HepG2 (cell line): Measurements from ENCODE around the gene FAM110A. TPM values are rescaled to one million over a fixed set of nuclear protein-coding genes. Genes with fewer than 3 reads are reported as not detected.
A peak's percentile ranks its signal among the peaks of the same experiment; 100 is the strongest.

Experiments used
- GATAD1 ChIP-seq: IDR thresholded peaks from 2 replicates; pipeline ENCODE4 v1.6.1; 2016; ENCODE audit warnings: missing genetic modification reagents, missing compliant biosample characterization
- GZF1 ChIP-seq: sonication (generic); formaldehyde crosslinking; IDR thresholded peaks from 2 replicates; pipeline ENCODE4 v1.5.1; 2020; ENCODE audit warnings: mild to moderate bottlenecking, missing genetic modification reagents
- KDM1A ChIP-seq: IDR thresholded peaks from 2 replicates; pipeline ENCODE4 v1.6.1; 2016; ENCODE audit warnings: missing compliant biosample characterization
- MLLT10 ChIP-seq: sonication (generic); formaldehyde crosslinking; IDR thresholded peaks from 2 replicates; pipeline ENCODE4 v1.4.0; 2020; ENCODE audit warnings: missing genetic modification reagents
- NONO ChIP-seq, 2 experiments: fragments of 450-650 bp in 1 of 2; sonication (generic) in 1 of 2; formaldehyde crosslinking in 1 of 2; IDR thresholded peaks in 1 of 2; conservative IDR thresholded peaks in 1 of 2; 2 replicates each; pipeline versions ENCODE4 v1.6.1 to v1.8.0; 2017 to 2022; ENCODE audit warnings: mild to moderate bottlenecking in 1 of 2, missing genetic modification reagents in 1 of 2, moderate library complexity in 1 of 2
- RBM22 ChIP-seq: fragments of 200-400 bp; formaldehyde crosslinking; optimal IDR thresholded peaks from 2 replicates; pipeline ENCODE3; 2017; ENCODE audit warnings: mild to moderate bottlenecking, low read length, moderate library complexity
- SAFB2 ChIP-seq: sonication (generic); formaldehyde crosslinking; IDR thresholded peaks from 2 replicates; pipeline ENCODE4 v1.5.1; 2020; ENCODE audit warnings: missing genetic modification reagents, low read depth, mild to moderate bottlenecking, borderline replicate concordance
- SETDB1 ChIP-seq: sonication (generic); formaldehyde crosslinking; IDR thresholded peaks from 2 replicates; pipeline ENCODE4 v1.5.1; 2020; ENCODE audit warnings: missing genetic modification reagents, mild to moderate bottlenecking, borderline replicate concordance
- THYN1 ChIP-seq: sonication (generic); formaldehyde crosslinking; IDR thresholded peaks from 2 replicates; pipeline ENCODE4 v1.8.1; 2023; ENCODE audit warnings: low read depth, mild to moderate bottlenecking, moderate library complexity, missing genetic modification reagents, borderline replicate concordance
- XBP1 ChIP-seq: sonication (generic); formaldehyde crosslinking; IDR thresholded peaks from 2 replicates; pipeline ENCODE4 v1.5.0; 2020; ENCODE audit warnings: missing genetic modification reagents
- ZNF558 ChIP-seq: sonication (generic); formaldehyde crosslinking; IDR thresholded peaks from 2 replicates; pipeline ENCODE4 v1.9.0; 2022; ENCODE audit warnings: mild to moderate bottlenecking, missing genetic modification reagents, borderline replicate concordance
- ZNF775 ChIP-seq: sonication (generic); formaldehyde crosslinking; IDR thresholded peaks from 2 replicates; pipeline ENCODE4 v1.4.0; 2020; ENCODE audit warnings: missing genetic modification reagents, mild to moderate bottlenecking, moderate library complexity, borderline replicate concordance
- ZSCAN31 ChIP-seq: sonication (generic); formaldehyde crosslinking; IDR thresholded peaks from 2 replicates; pipeline ENCODE4 v1.5.0; 2020; ENCODE audit warnings: low read depth, mild to moderate bottlenecking, missing genetic modification reagents
- polyA plus RNA-seq, 8 experiments: library from polyadenylated mRNA; depleted of rRNA in 3 of 8; stranded (reverse) in 7 of 8; unstranded in 1 of 8; fragments of >200 nt; fragmentation: Illumina TruSeq in 4 of 8; extraction: Trizol in 4 of 8; gene quantifications; 2 replicates each; pipeline versions ENCODE4 v1.2.1 to v1.2.3, GENCODE V29; 2011 to 2016; ENCODE audit warnings: low read depth in 4 of 8, missing spikeins in 1 of 8, mixed read lengths in 1 of 8; ENCODE audit not compliant: insufficient read depth in 1 of 8
- total RNA-seq, 5 experiments: library from RNA; depleted of rRNA; stranded (reverse); fragments of >200 nt; fragmentation: Illumina TruSeq; extraction: Trizol; gene quantifications; 2 replicates each; pipeline ENCODE4 v1.2.3, GENCODE V29; 2016; ENCODE audit warnings: low read depth in 1 of 5
- TF ChIP-seq, protein P1 (sequence below): sonication (generic); formaldehyde crosslinking; IDR thresholded peaks from 2 replicates; pipeline ENCODE4 v1.8.0; 2022; ENCODE audit warnings: mild to moderate bottlenecking, missing genetic modification reagents; ENCODE audit not compliant: insufficient replicate concordance
- TF ChIP-seq, protein P2 (sequence below): sonication (generic); formaldehyde crosslinking; IDR thresholded peaks from 2 replicates; pipeline ENCODE4 v1.4.0; 2020; ENCODE audit warnings: missing genetic modification reagents, mild to moderate bottlenecking, borderline replicate concordance
- TF ChIP-seq, protein P3 (sequence below): IDR thresholded peaks from 2 replicates; pipeline ENCODE4 v1.6.1; 2016; ENCODE audit warnings: control low read depth
- TF ChIP-seq, protein P4 (sequence below): sonication (generic); formaldehyde crosslinking; IDR thresholded peaks from 2 replicates; pipeline ENCODE4 v1.4.0; 2020; ENCODE audit warnings: missing genetic modification reagents
- TF ChIP-seq, protein P5 (sequence below): sonication (generic); formaldehyde crosslinking; IDR thresholded peaks from 2 replicates; pipeline ENCODE4 v1.8.0; 2022; ENCODE audit warnings: mild to moderate bottlenecking, missing genetic modification reagents, moderate library complexity

FAM110A gene
- total and polyA plus RNA-seq, 2 of the 13 experiments (the other 11 are each of a cell fraction or from before 2014, with no cell fraction given) = 1.9 TPM

DNA sequence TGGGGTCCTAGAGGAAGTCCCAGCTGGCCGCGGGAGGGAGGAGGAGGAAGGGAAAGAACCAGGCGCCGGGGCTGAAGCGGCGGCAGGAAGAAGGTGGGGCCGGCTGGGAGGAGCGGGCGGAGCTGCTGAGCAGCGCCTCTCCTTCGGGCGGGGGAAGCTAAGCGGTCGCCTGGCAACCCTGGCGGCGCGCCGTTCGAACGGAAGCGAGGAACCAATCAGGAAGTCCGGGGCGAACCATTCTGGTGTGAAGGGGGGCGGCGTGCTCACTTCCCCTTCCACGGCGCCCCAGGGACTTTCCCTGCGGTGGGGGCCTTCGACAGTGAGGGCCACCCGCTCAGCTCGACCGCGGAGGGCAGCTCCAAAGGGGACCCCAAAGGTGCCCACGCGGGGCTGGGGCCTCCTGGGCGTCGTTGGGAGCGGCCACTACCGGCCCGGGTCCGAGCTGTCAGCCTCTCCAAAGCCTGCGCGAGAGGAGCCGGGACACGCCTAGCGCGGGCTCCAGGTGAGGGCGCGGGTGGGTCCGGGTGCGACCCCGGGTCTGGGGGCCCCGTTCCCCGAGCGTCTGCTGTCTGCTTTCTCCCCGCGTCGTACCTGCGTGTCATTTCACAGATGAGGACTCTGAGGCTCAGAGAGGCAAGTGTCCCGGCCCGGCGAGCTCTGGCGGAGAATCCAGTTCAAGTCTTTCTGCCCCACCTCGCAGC is at the start of gene FAM110A (continued):
- TF ChIP-seq, protein P1, sequence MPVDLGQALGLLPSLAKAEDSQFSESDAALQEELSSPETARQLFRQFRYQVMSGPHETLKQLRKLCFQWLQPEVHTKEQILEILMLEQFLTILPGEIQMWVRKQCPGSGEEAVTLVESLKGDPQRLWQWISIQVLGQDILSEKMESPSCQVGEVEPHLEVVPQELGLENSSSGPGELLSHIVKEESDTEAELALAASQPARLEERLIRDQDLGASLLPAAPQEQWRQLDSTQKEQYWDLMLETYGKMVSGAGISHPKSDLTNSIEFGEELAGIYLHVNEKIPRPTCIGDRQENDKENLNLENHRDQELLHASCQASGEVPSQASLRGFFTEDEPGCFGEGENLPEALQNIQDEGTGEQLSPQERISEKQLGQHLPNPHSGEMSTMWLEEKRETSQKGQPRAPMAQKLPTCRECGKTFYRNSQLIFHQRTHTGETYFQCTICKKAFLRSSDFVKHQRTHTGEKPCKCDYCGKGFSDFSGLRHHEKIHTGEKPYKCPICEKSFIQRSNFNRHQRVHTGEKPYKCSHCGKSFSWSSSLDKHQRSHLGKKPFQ (CRISPR knock-in tag) = peak; percentile 93
- 0 out of 2 replicates have a peak, but pooled peaks have one; percentile 70 for TF ChIP-seq ZNF558
- TF ChIP-seq, protein P2, sequence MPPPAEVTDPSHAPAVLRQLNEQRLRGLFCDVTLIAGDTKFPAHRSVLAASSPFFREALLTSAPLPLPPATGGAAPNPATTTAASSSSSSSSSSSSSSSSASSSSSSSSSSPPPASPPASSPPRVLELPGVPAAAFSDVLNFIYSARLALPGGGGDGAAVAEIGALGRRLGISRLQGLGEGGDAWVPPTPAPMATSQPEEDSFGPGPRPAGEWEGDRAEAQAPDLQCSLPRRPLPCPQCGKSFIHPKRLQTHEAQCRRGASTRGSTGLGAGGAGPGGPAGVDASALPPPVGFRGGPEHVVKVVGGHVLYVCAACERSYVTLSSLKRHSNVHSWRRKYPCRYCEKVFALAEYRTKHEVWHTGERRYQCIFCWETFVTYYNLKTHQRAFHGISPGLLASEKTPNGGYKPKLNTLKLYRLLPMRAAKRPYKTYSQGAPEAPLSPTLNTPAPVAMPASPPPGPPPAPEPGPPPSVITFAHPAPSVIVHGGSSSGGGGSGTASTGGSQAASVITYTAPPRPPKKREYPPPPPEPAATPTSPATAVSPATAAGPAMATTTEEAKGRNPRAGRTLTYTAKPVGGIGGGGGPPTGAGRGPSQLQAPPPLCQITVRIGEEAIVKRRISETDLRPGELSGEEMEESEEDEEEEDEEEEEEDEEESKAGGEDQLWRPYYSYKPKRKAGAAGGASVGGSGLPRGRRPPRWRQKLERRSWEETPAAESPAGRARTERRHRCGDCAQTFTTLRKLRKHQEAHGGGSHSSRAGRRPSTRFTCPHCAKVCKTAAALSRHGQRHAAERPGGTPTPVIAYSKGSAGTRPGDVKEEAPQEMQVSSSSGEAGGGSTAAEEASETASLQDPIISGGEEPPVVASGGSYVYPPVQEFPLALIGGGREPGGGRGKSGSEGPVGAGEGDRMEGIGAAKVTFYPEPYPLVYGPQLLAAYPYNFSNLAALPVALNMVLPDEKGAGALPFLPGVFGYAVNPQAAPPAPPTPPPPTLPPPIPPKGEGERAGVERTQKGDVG = 0 out of 2 replicates have a peak, but pooled peaks have one; percentile 63
- TF ChIP-seq ZSCAN31 (CRISPR knock-in tag) = peak; percentile 39; the same call in 1 of the 2 replicates
- TF ChIP-seq, protein P3, sequence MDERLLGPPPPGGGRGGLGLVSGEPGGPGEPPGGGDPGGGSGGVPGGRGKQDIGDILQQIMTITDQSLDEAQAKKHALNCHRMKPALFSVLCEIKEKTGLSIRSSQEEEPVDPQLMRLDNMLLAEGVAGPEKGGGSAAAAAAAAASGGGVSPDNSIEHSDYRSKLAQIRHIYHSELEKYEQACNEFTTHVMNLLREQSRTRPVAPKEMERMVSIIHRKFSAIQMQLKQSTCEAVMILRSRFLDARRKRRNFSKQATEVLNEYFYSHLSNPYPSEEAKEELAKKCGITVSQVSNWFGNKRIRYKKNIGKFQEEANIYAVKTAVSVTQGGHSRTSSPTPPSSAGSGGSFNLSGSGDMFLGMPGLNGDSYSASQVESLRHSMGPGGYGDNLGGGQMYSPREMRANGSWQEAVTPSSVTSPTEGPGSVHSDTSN (CRISPR knock-in tag) = no peak
- TF ChIP-seq SETDB1 = no peak
- TF ChIP-seq MLLT10 (CRISPR knock-in tag) = no peak
- TF ChIP-seq THYN1 = 0 out of 2 replicates have a peak, but pooled peaks have one; percentile 33
- TF ChIP-seq XBP1 (CRISPR knock-in tag) = no peak; the same call in 1 of the 2 replicates
- TF ChIP-seq GATAD1 (CRISPR knock-in tag) = peak; percentile 33; the same call in 1 of the 2 replicates
- no peak for TF ChIP-seq GZF1 (CRISPR knock-in tag)
- no peak for TF ChIP-seq SAFB2 (CRISPR knock-in tag)
- no peak for TF ChIP-seq KDM1A (CRISPR knock-in tag)
- TF ChIP-seq, protein P4, sequence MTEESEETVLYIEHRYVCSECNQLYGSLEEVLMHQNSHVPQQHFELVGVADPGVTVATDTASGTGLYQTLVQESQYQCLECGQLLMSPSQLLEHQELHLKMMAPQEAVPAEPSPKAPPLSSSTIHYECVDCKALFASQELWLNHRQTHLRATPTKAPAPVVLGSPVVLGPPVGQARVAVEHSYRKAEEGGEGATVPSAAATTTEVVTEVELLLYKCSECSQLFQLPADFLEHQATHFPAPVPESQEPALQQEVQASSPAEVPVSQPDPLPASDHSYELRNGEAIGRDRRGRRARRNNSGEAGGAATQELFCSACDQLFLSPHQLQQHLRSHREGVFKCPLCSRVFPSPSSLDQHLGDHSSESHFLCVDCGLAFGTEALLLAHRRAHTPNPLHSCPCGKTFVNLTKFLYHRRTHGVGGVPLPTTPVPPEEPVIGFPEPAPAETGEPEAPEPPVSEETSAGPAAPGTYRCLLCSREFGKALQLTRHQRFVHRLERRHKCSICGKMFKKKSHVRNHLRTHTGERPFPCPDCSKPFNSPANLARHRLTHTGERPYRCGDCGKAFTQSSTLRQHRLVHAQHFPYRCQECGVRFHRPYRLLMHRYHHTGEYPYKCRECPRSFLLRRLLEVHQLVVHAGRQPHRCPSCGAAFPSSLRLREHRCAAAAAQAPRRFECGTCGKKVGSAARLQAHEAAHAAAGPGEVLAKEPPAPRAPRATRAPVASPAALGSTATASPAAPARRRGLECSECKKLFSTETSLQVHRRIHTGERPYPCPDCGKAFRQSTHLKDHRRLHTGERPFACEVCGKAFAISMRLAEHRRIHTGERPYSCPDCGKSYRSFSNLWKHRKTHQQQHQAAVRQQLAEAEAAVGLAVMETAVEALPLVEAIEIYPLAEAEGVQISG (CRISPR knock-in tag) = peak; percentile 80
- peak; percentile 94 for TF ChIP-seq RBM22
- TF ChIP-seq ZNF775 (CRISPR knock-in tag) = no peak
- no peak for TF ChIP-seq NONO (IDR thresholded peaks at IDR 0.05)
- TF ChIP-seq NONO (CRISPR knock-in tag; conservative IDR thresholded peaks at IDR 0.05) = peak; percentile 56; the same call in 1 of the 2 replicates
- TF ChIP-seq, protein P5, sequence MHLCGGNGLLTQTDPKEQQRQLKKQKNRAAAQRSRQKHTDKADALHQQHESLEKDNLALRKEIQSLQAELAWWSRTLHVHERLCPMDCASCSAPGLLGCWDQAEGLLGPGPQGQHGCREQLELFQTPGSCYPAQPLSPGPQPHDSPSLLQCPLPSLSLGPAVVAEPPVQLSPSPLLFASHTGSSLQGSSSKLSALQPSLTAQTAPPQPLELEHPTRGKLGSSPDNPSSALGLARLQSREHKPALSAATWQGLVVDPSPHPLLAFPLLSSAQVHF = no peak
